K562 (cell line): ENCODE data around the gene OR3A3.

Source experiments
- RFX5 ChIP-seq: IDR thresholded peaks from 2 replicates; pipeline ENCODE4 v1.6.1; 2011; ENCODE audit warnings: low read depth, mild to moderate bottlenecking, improper control_type of control experiment, low read length
- U2AF1 ChIP-seq: fragments of 200-400 bp; formaldehyde crosslinking; optimal IDR thresholded peaks from 2 replicates; pipeline ENCODE3; 2017; ENCODE audit warnings: mild to moderate bottlenecking, low read depth, low read length, moderate library complexity
- ZBTB1 ChIP-seq: sonication (generic); formaldehyde crosslinking; IDR thresholded peaks from 2 replicates; pipeline ENCODE4 v1.8.1; 2023; ENCODE audit warnings: missing genetic modification reagents, low read depth, mild to moderate bottlenecking, borderline replicate concordance
- ZNF592 ChIP-seq: fragments of 450-650 bp; IDR thresholded peaks from 2 replicates; pipeline ENCODE4 v1.6.1; 2017; ENCODE audit warnings: antibody characterized with exemption, mild to moderate bottlenecking

- no peak for TF ChIP-seq RFX5
- no peak for TF ChIP-seq U2AF1
- no peak for TF ChIP-seq ZBTB1 (CRISPR knock-in tag)
- TF ChIP-seq ZNF592 = no peak
Observed at GRCh38 chr17:3400055-3400454, 11.1 kb upstream of the OR3A3 start.
